ENCODE data around the gene SUN3.
"Not testable (repeated sequence)": the region's sequence is repeated elsewhere in the genome, so short reads cannot be mapped to it uniquely, and the experiment has no call there.

SUN3 gene

DNA sequence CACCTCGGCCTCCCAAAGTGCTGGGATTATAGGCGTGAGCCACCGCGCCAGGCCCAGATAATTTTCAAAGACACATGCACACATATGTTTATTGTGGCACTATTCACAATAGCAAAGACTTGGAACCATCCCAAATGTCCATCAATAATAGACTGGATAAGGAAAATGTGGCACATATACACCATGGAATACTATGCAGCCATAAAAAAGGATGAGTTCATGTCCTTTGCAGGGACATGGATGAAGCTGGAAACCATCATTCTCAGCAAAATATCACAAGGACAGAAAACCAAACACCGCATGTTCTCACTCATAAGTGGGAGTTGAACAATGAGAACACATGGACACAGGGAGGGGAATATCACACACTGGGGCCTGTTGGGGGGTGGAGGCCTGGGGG is 48.3 kb downstream of the SUN3 start:
- H3K36me3 ChIP-seq (ENCODE audit: insufficient read depth, low read length), result peaks cover 14% of the 10 kb centered on the region
- not testable (repeated sequence) for H3K27ac ChIP-seq (ENCODE audit: low read depth, low read length); H3K27me3 ChIP-seq (ENCODE audit: insufficient read depth, low read length); H3K4me3 ChIP-seq (ENCODE audit: low read depth, low read length); H2AFZ ChIP-seq (ENCODE audit: low read length, unreplicated experiment)
- H3K79me2 ChIP-seq (ENCODE audit: control insufficient read depth, insufficient read depth, low read length, unreplicated experiment), result peaks cover 21% of the 10 kb centered on the region
- peaks cover 16% of the 10 kb centered on the region for H3K4me1 ChIP-seq (ENCODE audit: control insufficient read depth, insufficient read depth, low read length, unreplicated experiment)

DNA sequence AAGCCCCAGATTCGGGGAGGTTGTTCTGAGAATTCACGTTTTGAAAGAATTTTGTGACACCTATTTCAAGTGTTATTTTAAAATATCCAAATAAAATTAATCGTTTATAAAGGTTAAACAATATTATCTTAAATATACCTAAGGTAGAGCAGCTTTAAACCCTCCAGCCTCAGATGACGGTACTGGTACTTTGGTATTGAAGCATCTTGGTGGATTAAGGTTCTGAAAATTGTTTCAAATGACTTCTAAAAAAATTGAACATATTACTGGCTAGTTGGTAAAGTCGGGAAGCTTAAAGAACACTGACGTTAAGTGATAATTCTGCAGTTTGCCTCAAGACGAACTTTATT is 49.1 kb downstream of the SUN3 start:
- H3K27me3 ChIP-seq (ENCODE audit: insufficient read depth, low read length), result no peaks in the 10 kb centered on the region
- H3K4me1 ChIP-seq (ENCODE audit: control insufficient read depth, insufficient read depth, low read length, unreplicated experiment), result peaks cover 16% of the 10 kb centered on the region
- H3K79me2 ChIP-seq (ENCODE audit: control insufficient read depth, insufficient read depth, low read length, unreplicated experiment), result peaks cover 21% of the 10 kb centered on the region
- peak overlapping the region; percentile 59 for H2AFZ ChIP-seq (ENCODE audit: low read length, unreplicated experiment)
- H3K36me3 ChIP-seq (ENCODE audit: insufficient read depth, low read length), result peaks cover 14% of the 10 kb centered on the region
- peak overlapping the region; percentile 99 for H3K4me3 ChIP-seq (ENCODE audit: low read depth, low read length)
- H3K27ac ChIP-seq (ENCODE audit: low read depth, low read length), result peak overlapping the region; percentile 90; the same call in 1 of the 2 replicates

DNA sequence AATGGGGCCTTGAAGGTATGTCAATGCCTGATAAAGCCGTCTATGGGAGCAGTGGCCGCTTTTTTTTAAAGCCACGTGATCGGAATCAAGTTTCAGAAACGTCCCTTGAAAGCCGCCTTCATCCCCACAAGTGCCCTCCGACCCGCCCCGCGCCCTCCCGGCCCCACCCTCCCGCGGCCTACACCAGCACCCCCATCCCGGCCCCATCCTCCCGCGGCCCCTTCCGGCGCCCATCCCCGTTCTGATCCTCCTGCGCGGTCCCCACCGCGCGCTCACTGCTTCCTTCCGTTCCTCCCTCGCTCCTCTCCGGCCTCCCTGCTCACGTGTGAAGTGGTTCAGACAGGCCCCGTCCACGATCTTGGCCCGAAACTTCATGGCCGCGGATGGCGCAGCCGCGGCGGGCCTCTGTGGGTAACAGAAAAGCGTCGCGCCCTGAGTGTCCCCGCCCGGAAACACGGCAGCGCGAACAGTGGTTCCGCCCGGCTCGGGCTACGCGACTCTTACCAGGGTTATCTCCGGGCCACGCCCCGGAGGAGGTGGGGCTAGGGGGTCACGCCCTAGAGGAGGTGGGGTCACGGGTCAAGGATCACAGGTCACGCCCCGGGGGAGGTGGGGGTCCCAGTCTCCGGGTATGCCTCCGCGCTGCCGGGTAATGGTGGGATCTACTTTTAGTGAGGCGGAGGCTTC is 49.6 kb downstream of the SUN3 start, which contains the start of gene HUS1:
HUS1 (minus strand) TSS at position 471 of the 687 bp plus-strand sequence; CDS start at position 375, 96 bp downstream.
- H2AFZ ChIP-seq (ENCODE audit: low read length, unreplicated experiment), result peak within 1 kb of the TSS; percentile 95
- H3K4me3 ChIP-seq (ENCODE audit: low read depth, low read length), result peak within 1 kb of the TSS; percentile 99
- no peaks in the 10 kb centered on the region for H3K27me3 ChIP-seq (ENCODE audit: insufficient read depth, low read length)
- H3K36me3 ChIP-seq (ENCODE audit: insufficient read depth, low read length), result peaks cover 17% of the 10 kb centered on the region
- H3K79me2 ChIP-seq (ENCODE audit: control insufficient read depth, insufficient read depth, low read length, unreplicated experiment), result peaks cover 21% of the 10 kb centered on the region
- peaks cover 16% of the 10 kb centered on the region for H3K4me1 ChIP-seq (ENCODE audit: control insufficient read depth, insufficient read depth, low read length, unreplicated experiment)
- H3K27ac ChIP-seq (ENCODE audit: low read depth, low read length), result peak within 1 kb of the TSS; percentile 90

DNA sequence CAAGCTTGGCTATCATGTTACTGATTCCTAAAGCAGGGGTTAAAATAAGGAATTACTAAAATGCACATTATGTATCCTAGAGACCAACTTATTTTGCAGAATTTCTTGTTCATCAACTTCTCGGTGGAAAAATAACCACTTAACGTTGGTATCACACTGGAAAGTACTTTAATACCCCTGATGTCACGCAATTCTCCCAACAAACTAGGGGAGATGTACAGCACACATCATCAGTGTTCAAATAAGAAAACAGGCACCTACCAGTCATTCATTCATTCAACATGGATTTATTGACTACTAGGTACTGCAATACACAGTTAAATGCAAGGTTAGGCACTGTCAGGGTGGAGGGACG is 50.1 kb downstream of the SUN3 start:
- H3K79me2 ChIP-seq (ENCODE audit: control insufficient read depth, insufficient read depth, low read length, unreplicated experiment), result peaks cover 21% of the 10 kb centered on the region
- peak overlapping the region; percentile 99 for H3K4me3 ChIP-seq (ENCODE audit: low read depth, low read length)
- H3K27me3 ChIP-seq (ENCODE audit: insufficient read depth, low read length), result no peaks in the 10 kb centered on the region
- H3K36me3 ChIP-seq (ENCODE audit: insufficient read depth, low read length), result peaks cover 21% of the 10 kb centered on the region
- H3K27ac ChIP-seq (ENCODE audit: low read depth, low read length), result peak overlapping the region; percentile 90
- peaks cover 16% of the 10 kb centered on the region for H3K4me1 ChIP-seq (ENCODE audit: control insufficient read depth, insufficient read depth, low read length, unreplicated experiment)
- peak overlapping the region; percentile 95 for H2AFZ ChIP-seq (ENCODE audit: low read length, unreplicated experiment)

DNA sequence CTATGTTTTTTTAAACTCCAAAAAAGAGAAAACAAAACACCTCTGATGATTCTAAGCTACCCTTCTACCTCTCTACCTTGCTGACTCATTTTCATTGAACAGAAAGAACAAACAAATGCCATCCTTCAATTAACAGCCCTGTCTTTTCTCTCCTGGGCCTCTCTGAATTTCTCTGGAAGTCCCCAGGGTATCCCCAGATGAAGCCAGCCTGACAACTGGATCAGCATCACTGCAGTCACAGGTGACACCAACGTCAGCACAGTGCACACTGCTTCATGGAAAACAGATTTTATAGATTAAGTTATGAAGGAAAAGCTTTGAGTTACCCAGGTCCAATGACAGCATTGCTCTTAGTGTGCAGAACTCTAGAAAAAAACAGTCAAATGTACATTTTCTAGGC is 55.2 kb downstream of the SUN3 start:
- no peak overlapping the region for H2AFZ ChIP-seq (ENCODE audit: low read length, unreplicated experiment)

DNA sequence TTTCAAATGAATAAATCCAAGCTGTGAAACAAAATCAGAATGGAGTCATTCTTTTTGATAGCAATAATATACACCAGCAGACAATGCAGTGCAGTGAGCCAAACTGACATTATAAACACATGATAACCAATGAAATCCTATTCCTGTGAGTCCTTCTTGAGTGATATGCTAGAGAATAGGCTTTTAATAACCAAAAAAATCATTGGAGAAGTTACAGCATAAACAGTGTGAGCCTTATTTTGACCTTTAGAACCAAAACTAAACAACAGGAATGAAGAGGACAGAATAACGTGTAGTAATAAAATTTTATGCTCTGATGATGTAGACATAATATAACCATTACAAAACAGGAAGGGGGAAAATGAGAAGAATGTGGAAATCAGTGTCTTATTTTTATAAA is 58.1 kb downstream of the SUN3 start:
- Histone ChIP-seq H3K27me3 (ENCODE audit: insufficient read depth, low read length) (no peaks in the 10 kb centered on the region), H2AFZ (ENCODE audit: low read length, unreplicated experiment) (no peak overlapping the region), H3K4me1 (ENCODE audit: control insufficient read depth, insufficient read depth, low read length, unreplicated experiment) (peaks cover 16% of the 10 kb centered on the region), H3K27ac (ENCODE audit: low read depth, low read length) (peak overlapping the region; percentile 20), H3K79me2 (ENCODE audit: control insufficient read depth, insufficient read depth, low read length, unreplicated experiment) (no peaks in the 10 kb centered on the region), H3K36me3 (ENCODE audit: insufficient read depth, low read length) (peaks cover 30% of the 10 kb centered on the region), H3K4me3 (ENCODE audit: low read depth, low read length) (no peak overlapping the region)

More for the DNA sequence above, 55.2 kb downstream of the SUN3 start:
- peaks cover 32% of the 10 kb centered on the region for H3K36me3 ChIP-seq (ENCODE audit: insufficient read depth, low read length)
- H3K79me2 ChIP-seq (ENCODE audit: control insufficient read depth, insufficient read depth, low read length, unreplicated experiment), result peaks cover 19% of the 10 kb centered on the region
- H3K27ac ChIP-seq (ENCODE audit: low read depth, low read length), result no peak overlapping the region
- no peak overlapping the region for H3K4me3 ChIP-seq (ENCODE audit: low read depth, low read length)
- peaks cover 27% of the 10 kb centered on the region for H3K4me1 ChIP-seq (ENCODE audit: control insufficient read depth, insufficient read depth, low read length, unreplicated experiment)
- H3K27me3 ChIP-seq (ENCODE audit: insufficient read depth, low read length), result no peaks in the 10 kb centered on the region

DNA sequence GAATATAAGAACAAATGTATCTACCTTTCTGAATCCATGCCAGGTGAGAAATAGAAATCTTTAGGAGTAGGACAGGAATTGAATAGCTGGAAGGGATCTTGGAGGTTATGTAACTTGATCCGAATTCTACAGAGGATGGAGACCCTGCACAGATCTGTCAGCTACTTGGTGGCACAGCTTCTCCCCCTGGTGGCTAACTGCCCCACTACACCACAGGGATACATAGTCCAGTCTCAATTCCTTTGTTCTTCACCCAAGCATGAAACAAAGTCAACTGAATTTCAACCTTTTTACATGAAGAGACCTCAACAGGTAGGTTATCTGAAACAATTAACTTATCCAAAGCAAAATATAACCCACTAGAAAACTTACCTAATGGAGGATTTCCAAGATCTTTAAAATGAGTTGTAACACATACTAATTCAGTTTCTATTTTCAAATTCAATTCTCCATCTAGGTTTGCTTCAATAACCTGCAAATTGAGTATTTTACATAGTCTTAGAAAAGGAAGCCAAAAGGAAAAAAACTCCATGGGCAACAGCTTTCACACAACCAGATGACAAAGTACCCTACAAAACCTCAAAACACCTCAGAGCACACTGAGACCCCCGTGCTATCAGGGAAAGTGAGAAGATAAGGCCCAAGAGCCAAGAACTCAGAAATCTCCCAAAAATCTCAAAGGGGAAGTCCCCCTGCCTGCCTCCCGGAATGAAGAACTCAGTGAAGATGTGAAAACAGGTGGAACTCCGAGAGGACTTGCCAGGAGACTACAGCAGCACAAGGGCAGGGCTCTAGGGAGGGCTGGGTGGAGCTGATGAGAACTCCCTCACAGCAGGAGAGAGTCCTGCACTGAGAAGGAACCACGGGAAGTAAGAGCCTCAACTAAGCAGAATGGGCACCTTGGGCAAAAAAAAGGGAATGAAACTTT is 59.8 kb downstream of the SUN3 start:
- H3K27ac ChIP-seq (ENCODE audit: low read depth, low read length), result no peak overlapping the region
- H3K27me3 ChIP-seq (ENCODE audit: insufficient read depth, low read length), result no peaks in the 10 kb centered on the region
- peaks cover 36% of the 10 kb centered on the region for H3K36me3 ChIP-seq (ENCODE audit: insufficient read depth, low read length)
- H3K4me1 ChIP-seq (ENCODE audit: control insufficient read depth, insufficient read depth, low read length, unreplicated experiment), result peaks cover 16% of the 10 kb centered on the region
- no peak overlapping the region for H2AFZ ChIP-seq (ENCODE audit: low read length, unreplicated experiment)
- no peaks in the 10 kb centered on the region for H3K79me2 ChIP-seq (ENCODE audit: control insufficient read depth, insufficient read depth, low read length, unreplicated experiment)
- no peak overlapping the region for H3K4me3 ChIP-seq (ENCODE audit: low read depth, low read length)

DNA sequence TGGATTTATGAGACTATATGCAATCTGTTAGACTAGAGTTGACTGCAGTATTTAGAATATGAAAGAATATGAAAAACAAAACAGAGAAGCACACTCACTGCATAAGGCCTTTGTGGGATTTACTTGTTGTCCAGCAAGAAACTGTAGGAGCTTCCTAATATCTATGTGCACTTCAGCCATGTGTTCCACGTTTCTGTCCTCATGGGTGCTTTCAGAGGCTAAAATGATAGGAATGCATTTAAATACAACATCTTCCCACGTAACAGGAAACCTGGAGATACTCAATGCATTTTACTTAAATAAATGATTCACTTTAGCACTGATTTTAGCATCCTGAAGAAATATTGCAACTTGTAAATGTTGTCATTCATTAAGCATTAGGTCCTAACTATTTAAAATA is 61.2 kb downstream of the SUN3 start:
- Histone ChIP-seq H3K36me3 (ENCODE audit: insufficient read depth, low read length) (peaks cover 28% of the 10 kb centered on the region), H3K4me3 (ENCODE audit: low read depth, low read length) (no peak overlapping the region), H2AFZ (ENCODE audit: low read length, unreplicated experiment) (no peak overlapping the region), H3K27me3 (ENCODE audit: insufficient read depth, low read length) (no peaks in the 10 kb centered on the region), H3K27ac (ENCODE audit: low read depth, low read length) (no peak overlapping the region), H3K79me2 (ENCODE audit: control insufficient read depth, insufficient read depth, low read length, unreplicated experiment) (no peaks in the 10 kb centered on the region), H3K4me1 (ENCODE audit: control insufficient read depth, insufficient read depth, low read length, unreplicated experiment) (peaks cover 16% of the 10 kb centered on the region)

DNA sequence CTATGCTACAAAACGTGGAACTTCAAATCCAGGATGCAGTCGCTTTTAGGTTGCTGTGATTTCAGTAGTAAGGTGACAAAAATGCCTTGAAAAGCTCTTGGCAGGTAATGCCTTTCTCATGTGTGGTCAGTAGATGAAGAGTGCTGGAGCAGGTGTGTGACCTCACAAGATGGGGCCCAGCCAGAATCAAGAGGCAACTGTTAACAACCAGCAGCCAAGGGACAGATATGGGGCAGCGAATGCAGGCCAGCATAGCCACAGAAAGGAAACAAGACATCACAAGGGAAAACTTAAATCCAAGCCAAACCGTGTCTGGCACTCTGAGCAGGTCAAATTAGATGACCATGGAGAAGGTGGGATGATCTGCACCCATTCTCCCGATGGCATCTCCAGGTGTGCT is 61.8 kb downstream of the SUN3 start:
- Histone ChIP-seq H3K79me2 (ENCODE audit: control insufficient read depth, insufficient read depth, low read length, unreplicated experiment) (no peaks in the 10 kb centered on the region), H3K4me1 (ENCODE audit: control insufficient read depth, insufficient read depth, low read length, unreplicated experiment) (peaks cover 16% of the 10 kb centered on the region), H2AFZ (ENCODE audit: low read length, unreplicated experiment) (no peak overlapping the region), H3K27ac (ENCODE audit: low read depth, low read length) (no peak overlapping the region), H3K27me3 (ENCODE audit: insufficient read depth, low read length) (no peaks in the 10 kb centered on the region), H3K36me3 (ENCODE audit: insufficient read depth, low read length) (peaks cover 26% of the 10 kb centered on the region), H3K4me3 (ENCODE audit: low read depth, low read length) (no peak overlapping the region)

DNA sequence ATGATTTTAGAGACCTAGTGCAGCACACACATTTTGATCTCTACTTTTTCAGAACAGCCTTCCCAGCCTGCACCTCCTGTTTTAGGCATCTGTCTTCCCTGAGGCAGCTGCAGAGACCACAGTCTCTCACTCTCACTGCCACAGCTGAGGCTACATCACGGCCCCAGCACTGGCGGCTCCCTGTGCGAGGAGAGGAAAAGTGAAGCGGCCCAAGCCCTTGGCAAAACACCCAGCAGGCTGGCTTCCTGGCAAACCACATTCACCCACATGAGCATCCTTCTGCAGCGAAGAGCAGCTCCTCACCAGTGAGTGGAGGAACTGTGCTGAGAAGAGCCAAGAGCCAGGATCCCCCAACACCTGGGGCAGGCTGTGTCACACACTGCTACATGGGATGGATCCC is 63.5 kb downstream of the SUN3 start:
- Histone ChIP-seq H3K27ac (ENCODE audit: low read depth, low read length) (no peak overlapping the region), H2AFZ (ENCODE audit: low read length, unreplicated experiment) (no peak overlapping the region), H3K27me3 (ENCODE audit: insufficient read depth, low read length) (no peaks in the 10 kb centered on the region), H3K36me3 (ENCODE audit: insufficient read depth, low read length) (peaks cover 34% of the 10 kb centered on the region), H3K4me3 (ENCODE audit: low read depth, low read length) (no peak overlapping the region), H3K4me1 (ENCODE audit: control insufficient read depth, insufficient read depth, low read length, unreplicated experiment) (peaks cover 3% of the 10 kb centered on the region), H3K79me2 (ENCODE audit: control insufficient read depth, insufficient read depth, low read length, unreplicated experiment) (no peaks in the 10 kb centered on the region)

All from ACC112 (cell line).